GM21737 (cell line): Measurements from ENCODE around the gene GPX1.

Experiments
- ATAC-seq: cut with Tn5 transposase; IDR thresholded peaks from one replicate; pipeline ENCODE4 v1.9.1; 2021; ENCODE audit warnings: mild to moderate bottlenecking, moderate library complexity; ENCODE audit not compliant: unreplicated experiment

GPX1 gene

DNA sequence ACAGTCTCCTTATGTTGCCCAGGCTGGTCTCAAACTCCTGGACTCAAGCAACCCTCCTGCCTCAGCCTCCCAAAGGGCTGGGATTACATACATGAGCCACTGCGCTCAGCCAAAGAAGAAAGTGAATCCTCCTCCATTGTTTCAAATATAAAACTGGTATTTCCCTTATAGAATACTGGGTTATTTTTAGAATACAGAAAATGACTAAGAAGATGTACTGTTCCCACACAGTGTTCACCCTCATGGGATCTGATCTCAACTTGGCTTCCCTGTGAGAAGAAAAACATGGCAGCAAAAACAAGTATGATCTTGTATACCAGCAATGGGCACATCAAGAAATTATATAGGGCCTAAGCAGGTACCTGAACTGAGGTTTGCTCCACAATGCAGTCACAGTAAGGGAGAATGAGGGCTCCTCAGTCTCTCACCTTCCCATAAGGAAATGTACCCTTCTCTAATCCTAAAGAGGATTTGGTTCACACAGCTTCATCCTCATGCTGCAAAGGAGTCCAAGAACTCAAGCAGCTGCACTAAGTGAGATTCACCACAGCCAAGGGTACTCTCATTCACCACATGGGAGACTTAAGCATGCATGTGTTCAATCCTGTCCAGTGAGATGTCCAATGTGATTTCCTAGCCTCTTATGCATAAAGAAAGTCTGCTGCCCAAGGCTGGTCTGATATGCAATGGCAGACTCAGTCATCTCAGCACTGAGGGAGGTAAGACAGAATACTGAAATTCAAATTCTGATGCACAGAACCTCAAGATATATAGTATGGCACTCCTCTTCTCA, 44.1 kb downstream of the GPX1 start:
- no peak for ATAC-seq

GRCh38 chr3:49311283-49311682, 46.9 kb downstream of the GPX1 start:
- no peak for ATAC-seq

DNA sequence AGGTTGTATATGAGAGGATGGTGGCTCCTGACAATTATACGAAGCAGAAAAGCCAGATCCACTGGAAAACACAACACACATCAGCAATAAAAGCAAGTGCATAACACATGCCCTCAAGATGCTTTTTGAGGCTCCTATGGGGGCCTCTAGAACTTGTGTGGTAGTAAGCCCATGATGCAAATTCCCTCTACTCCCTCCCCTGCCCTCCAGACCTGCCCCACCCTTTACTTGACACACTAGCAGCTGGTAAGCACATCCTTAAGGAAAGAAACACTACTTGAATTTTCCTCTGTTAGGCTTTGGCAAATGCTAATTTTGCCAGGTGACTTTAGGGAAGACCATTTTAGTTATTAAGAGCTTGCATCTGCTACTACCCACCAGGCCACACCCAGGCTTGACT, 47.5 kb downstream of the GPX1 start:
- no peak for ATAC-seq
